GDM1 (cell line): Measurements from ENCODE around the gene APOBEC3C.
"Not testable (repeated sequence)": the region's sequence is repeated elsewhere in the genome, so short reads cannot be mapped to it uniquely, and the experiment has no call there.

Source experiments
- DNase-seq: peaks from one replicate; lab custom pipeline; 2025; lab: John Stamatoyannopoulos, UW

APOBEC3C gene

GRCh38 chr22:39066442-39067276 is 52.6 kb downstream of the APOBEC3C start:
- DNase-seq = not testable (repeated sequence)

DNA sequence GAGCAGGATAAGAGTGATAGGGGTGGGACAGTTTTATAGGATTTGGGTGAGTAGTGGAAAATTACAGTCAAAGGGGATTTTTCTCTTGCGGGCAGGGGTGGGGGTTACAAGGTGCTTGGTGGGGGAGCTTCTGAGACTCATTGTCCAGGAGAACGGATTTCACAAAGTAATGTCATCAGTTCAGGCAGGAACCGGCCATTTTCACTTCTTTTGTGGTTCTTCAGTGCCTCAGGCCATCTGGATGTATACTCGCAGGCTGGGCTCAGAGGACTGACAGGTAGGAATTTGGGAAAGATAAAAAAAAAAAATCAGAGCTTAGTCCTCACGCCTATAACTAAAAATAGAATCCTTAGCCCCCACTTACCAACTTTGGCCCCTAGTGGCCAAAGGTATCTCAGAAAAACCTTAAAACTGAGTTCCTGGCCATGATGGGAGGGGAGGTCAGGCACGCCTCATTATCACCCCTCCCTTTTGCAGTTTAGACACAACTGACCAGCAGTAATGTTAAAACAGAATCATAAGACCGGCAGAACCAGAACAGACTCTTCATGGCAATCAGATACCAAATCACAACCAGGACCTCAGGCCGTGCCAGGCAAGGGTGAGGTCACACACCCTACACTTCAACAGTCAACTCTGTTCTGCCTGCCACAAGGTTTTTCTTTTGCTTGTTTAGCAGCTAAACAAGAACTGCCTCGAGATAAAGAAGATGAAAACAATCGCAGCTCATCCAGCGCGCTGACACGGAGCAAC is 54.2 kb downstream of the APOBEC3C start:
- DNase-seq = no peak
